Panc1 (cell line): ENCODE results near the gene RNF19B.

Experiments used
- POLR2AphosphoS5 ChIP-seq: IDR thresholded peaks from 2 replicates; pipeline ENCODE4 v1.6.1; 2012; ENCODE audit warnings: mild to moderate bottlenecking, low read depth, low read length, moderate library complexity
- SIN3A ChIP-seq: IDR thresholded peaks from 2 replicates; pipeline ENCODE4 v1.6.1; 2012; ENCODE audit warnings: low read depth, mild to moderate bottlenecking, low read length, moderate library complexity, borderline replicate concordance; ENCODE audit not compliant: insufficient read depth
- TCF7L2 ChIP-seq: IDR thresholded peaks from 2 replicates; pipeline ENCODE4 v1.6.1; 2011; ENCODE audit warnings: mild to moderate bottlenecking, low read depth, low read length, inconsistent platforms
- TF ChIP-seq, protein P1 (sequence below): fragments of 450-650 bp; IDR thresholded peaks from 2 replicates; pipeline ENCODE4 v1.5.1; 2017; ENCODE audit warnings: mild to moderate bottlenecking
- TF ChIP-seq, protein P2 (sequence below), 2 experiments: IDR thresholded peaks; 2 replicates each; pipeline ENCODE4 v1.6.1; 2011 to 2012; ENCODE audit warnings: low read depth in 2 of 2, control low read depth in 1 of 2, low read length in 1 of 2, mild to moderate bottlenecking in 1 of 2, moderate library complexity in 1 of 2; ENCODE audit not compliant: insufficient read depth in 1 of 2

DNA sequence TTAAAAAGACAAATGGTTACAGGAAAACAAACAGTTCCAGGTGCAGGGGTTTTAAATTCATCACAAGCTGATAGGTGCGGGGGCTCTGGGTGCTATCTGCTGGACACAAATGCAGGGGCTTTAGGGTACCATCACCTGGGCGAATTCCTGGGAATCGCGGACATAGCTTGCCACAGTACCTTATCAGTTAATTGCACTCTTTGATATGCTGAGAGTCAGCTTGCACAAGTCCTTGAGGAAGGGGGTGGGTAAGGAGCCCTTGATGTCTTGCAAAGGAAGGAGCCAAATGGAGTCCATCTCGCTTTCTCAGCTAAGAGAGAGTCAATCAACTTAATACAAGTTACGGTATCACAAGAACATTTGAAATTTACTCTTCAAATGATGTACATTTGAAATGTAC, 38.0 kb downstream of the RNF19B start:
- TF ChIP-seq, protein P1, sequence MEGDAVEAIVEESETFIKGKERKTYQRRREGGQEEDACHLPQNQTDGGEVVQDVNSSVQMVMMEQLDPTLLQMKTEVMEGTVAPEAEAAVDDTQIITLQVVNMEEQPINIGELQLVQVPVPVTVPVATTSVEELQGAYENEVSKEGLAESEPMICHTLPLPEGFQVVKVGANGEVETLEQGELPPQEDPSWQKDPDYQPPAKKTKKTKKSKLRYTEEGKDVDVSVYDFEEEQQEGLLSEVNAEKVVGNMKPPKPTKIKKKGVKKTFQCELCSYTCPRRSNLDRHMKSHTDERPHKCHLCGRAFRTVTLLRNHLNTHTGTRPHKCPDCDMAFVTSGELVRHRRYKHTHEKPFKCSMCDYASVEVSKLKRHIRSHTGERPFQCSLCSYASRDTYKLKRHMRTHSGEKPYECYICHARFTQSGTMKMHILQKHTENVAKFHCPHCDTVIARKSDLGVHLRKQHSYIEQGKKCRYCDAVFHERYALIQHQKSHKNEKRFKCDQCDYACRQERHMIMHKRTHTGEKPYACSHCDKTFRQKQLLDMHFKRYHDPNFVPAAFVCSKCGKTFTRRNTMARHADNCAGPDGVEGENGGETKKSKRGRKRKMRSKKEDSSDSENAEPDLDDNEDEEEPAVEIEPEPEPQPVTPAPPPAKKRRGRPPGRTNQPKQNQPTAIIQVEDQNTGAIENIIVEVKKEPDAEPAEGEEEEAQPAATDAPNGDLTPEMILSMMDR, result no peak
- TF ChIP-seq TCF7L2 (no peak), POLR2AphosphoS5 (no peak), SIN3A (no peak)
- TF ChIP-seq, protein P2, sequence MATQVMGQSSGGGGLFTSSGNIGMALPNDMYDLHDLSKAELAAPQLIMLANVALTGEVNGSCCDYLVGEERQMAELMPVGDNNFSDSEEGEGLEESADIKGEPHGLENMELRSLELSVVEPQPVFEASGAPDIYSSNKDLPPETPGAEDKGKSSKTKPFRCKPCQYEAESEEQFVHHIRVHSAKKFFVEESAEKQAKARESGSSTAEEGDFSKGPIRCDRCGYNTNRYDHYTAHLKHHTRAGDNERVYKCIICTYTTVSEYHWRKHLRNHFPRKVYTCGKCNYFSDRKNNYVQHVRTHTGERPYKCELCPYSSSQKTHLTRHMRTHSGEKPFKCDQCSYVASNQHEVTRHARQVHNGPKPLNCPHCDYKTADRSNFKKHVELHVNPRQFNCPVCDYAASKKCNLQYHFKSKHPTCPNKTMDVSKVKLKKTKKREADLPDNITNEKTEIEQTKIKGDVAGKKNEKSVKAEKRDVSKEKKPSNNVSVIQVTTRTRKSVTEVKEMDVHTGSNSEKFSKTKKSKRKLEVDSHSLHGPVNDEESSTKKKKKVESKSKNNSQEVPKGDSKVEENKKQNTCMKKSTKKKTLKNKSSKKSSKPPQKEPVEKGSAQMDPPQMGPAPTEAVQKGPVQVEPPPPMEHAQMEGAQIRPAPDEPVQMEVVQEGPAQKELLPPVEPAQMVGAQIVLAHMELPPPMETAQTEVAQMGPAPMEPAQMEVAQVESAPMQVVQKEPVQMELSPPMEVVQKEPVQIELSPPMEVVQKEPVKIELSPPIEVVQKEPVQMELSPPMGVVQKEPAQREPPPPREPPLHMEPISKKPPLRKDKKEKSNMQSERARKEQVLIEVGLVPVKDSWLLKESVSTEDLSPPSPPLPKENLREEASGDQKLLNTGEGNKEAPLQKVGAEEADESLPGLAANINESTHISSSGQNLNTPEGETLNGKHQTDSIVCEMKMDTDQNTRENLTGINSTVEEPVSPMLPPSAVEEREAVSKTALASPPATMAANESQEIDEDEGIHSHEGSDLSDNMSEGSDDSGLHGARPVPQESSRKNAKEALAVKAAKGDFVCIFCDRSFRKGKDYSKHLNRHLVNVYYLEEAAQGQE (IDR thresholded peaks at IDR 0.05; ENCODE audit: insufficient read depth in 1 of 2, low read depth in 2 of 2, low read length in 1 of 2), result no peak
